SKM-1 (cell line): ENCODE data around the gene ARL4D.
"Not testable (repeated sequence)": the region's sequence is repeated elsewhere in the genome, so short reads cannot be mapped to it uniquely, and the experiment has no call there.

Source experiments
- DNase-seq: peaks from one replicate; lab custom pipeline; 2025; ENCODE audit not compliant: unreplicated experiment; lab: John Stamatoyannopoulos, UW

The ARL4D gene

DNA sequence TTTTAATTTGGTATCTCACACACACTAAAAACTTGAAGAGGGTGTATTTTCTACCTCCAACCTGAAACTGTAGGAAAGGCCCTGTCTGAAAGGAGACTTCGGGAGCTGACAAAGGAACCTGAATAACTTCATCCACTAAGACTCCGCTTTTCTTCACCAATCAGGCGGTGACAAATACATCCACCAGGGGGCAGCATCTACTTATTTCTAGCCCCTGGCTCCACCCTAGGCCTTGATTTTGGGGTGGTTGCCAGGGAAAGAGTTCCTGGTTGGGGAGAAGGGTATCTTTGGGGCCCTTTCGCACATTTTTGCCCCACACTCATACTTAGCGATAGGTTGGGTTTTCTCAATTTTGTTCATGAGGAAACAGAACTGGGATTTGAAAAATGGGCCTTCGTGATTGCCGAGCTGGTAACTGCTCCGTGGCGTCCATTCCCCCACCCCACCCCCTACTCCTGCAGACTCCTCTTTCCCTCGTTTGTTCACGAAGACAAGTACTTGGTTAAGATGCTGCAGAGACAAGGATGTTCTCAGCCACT is 4.8 kb upstream of the ARL4D start:
- DNase-seq: peak; percentile 70

DNA sequence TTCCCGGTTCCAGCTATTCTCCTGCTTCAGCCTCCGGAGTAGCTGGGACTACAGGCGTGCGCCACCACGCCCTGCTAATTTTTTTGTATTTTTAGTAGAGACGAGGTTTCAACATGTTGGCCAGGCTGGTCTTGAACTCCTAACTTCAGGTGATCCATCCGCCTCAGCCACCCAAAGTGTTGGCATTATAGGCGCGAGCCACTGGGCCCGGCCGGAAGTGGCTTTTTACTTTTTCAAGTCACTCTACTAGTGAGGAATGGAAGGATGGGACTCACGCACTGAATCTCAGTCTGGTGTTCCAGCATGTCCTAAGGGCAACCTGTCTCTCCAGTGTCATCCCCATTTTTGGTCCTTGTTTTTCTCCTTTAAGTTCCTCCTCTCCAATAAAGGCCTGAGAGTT is 4.1 kb upstream of the ARL4D start:
- DNase-seq: not testable (repeated sequence)

DNA sequence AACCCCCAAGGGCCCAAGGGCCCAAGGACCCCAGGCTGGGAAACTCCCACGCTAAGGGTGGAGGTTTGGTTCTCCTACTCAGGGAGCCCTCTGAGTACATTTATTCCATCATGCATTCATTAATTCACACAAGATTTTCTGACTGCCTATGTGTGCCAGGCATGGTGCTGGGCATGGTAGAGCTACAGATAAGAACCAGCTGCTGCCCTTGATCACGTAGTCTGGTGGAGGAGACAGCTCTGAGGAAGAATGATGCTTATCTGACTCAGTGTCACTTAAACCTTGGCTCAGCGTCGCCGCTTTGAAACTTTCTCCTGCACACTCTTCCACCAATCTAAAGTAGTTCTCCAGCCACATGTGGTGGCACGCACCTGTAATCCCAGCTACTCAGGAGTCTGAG is 3.6 kb upstream of the ARL4D start:
- no peak for DNase-seq

DNA sequence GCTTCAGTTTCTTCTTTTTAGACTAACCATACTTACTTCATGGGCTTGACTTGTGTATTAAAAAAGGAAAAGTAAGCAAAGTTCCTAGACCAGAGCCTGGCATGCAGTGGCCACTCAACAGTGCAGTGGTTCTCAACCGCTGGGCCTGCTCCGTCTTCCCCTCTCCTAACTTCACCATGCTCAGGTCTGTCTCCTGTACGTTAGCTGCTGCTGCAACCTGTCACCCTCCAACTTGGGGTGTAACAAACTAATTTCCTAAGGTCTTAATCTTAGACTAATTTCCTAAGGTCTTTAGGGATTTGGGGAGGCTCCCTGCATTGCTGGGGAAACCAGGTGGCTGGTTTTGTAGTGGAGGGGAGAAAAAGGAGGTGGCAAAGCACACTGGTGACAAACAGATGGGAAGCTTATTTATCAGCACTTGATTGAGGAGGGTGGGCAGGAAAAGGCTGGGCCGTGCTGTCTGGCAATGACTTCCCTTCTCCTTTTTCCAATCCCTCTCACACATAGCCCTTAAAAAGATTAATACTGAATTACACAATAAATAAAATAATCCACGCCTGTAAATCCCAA is 2.2 kb upstream of the ARL4D start:
- DNase-seq: no peak

DNA sequence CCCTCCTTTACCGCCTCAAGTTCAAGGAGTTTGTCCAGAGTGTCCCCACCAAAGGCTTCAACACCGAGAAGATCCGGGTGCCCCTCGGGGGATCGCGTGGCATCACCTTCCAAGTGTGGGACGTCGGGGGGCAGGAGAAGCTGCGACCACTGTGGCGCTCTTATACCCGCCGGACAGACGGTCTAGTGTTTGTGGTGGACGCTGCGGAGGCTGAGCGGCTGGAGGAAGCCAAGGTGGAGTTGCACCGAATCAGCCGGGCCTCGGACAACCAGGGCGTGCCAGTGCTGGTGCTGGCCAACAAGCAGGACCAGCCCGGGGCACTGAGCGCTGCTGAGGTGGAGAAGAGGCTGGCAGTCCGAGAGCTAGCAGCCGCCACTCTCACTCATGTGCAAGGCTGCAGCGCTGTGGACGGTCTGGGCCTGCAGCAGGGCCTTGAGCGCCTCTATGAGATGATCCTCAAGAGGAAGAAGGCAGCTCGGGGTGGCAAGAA is 1.1 kb downstream of the ARL4D start:
- no peak for DNase-seq

DNA sequence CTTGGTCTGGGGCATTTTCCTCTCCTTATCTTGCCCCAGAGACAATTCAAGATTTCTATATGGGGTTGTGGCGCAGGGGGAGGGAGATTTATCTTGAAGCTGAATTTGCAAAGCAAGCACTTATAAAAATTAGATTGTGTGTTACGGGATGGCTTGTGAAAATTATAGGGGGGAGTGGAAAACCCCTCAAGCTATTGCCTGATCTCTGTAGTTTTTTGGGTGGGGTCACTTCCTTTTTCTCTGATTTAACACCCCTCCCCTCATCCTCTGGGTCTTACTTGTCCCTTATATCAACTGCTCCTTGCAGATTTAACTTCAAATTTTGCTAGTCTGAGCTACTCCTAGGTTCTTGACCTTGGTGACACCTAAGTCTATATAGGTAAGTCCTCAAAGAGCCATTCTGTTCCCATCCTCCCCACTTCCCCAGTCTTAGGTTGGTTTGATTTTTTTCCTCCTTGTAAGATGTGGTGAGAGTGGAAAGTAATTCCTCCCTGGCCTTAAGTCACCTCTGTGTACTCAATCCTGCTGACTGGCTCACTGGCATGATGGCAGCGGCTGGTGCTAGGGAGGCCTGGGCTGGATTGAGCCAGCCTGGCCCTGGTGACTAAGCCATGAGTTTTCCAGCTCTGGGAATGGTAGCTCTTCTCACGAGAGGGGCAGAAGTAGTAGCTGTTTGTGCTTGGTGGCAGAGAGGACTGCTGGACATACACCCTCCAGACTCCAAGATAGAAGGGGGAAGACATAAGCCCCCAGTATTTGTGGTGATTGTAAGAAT is 2.3 kb downstream of the ARL4D start:
- DNase-seq: no peak

DNA sequence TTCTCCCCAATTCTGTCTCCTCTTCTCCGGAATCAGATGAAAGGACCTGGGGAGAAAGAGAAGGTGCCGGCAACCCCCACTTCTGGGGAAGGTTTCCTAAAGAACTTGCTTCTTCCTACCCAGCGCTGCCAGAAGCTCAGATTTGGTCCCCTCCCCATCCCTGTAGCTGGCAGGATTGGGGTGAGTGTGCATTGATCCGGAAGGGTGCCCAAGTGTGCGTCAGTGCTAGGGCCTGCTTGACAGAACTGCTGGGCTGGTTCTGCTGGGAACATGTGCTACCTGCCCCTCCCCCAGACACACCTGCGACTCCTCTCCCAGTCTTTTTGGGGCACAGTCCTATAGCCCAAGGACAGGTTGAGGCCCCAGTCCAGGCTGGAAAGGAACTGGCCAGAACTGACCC is 3.3 kb downstream of the ARL4D start:
- no peak for DNase-seq

DNA sequence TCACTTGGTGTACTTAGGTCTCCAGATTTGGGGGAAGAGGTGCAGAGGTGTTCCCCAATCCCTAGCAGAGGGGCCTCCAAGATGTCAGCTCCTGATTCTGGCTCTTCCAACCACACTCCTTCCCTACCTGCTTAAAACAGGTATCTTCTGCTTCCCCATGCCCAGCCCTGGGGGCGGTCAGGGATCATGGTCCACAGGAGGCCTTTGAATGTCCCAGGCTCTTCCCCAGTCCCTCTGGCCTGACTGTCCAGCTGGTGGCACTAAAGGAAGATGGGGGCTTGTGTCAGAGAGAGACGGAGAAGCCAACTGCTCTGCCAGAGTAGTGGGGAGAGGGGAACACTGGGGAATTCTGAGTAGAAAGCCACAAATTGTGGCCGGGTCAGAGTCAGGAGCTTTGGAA is 3.8 kb downstream of the ARL4D start:
- DNase-seq: no peak

DNA sequence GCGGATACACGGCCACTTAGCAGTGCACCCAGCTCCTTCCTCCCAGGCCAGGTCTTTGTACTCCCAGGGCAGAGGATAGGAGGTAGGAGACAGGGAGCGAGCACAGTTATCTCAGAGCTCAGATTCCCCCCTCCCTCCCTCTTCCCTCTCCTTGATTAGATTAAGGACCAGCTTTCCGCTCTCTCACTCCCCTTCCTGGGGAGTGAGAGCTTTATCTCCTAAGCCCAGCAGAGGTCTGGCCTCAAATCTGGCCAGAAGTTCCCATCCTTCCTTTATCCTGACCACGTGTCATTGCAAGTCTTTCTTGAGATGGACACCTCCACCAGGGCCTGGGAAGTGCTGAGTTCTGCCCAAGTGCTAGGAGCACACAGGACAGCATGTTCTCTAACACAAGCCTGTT is 5.1 kb downstream of the ARL4D start:
- no peak for DNase-seq

DNA sequence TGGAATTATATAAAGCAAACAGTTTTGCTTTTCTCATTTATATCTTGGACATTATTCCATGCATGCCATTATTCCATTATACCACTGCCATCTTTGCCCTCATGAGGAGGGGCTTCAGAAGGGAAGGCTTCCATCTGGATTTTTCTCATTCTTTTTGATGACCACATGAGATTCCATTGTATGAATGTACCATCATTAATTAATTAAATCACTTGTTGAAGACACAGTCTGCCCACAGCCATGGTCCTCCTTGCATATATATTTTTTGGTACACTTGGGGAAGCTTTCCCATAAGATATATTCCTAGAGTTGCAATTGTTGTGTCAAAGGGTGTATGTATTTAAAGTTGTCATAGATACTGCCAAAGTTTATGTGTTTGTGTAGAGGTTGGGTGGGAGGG is 7.1 kb downstream of the ARL4D start:
- DNase-seq: no peak

DNA sequence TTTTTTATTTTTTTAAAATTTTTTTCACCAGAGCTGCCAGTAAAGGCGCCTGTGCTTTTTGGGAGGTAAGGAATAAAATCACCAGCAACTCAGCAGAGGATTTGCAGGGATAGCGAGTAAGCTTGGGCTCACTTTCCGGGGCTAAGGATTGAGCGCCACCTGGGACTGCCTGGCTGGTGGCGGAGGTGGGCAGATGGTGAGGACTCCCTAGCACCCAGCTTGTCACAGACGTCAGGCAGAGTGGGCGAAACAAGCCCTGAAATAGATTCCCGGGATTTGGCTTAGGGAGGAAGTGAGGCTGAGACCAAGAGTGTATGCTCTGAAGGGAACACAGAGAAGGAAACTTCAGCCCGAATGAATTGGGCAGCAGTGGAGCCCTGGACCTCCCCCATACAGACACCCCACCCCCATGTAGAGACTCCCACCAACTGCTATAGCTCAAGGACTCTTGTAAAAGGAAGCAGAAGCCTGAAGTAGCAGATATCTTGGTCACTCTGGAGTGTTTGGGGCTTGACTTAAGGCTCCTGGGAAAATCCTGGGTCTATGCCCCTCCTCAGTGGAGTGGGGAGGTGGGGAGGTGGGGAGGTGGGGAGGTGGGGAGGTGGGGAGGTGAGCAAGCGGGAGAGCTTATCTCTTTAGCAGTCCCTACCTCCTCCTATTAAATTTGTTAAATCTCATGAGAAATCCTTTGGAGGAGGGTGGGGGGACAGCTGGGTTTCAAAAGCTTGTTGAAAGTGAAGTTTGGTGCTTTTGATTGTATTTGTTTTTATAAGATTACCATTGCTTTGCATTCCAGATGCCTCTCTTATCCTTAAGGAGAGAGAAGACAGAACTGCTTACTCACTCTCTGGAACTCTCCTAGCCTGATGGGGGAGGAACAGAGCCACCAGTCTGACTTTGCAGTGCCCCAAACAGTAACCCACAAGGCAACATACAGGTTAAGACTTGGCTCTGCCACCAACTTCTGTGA is 8.2 kb downstream of the ARL4D start:
- DNase-seq: no peak

DNA sequence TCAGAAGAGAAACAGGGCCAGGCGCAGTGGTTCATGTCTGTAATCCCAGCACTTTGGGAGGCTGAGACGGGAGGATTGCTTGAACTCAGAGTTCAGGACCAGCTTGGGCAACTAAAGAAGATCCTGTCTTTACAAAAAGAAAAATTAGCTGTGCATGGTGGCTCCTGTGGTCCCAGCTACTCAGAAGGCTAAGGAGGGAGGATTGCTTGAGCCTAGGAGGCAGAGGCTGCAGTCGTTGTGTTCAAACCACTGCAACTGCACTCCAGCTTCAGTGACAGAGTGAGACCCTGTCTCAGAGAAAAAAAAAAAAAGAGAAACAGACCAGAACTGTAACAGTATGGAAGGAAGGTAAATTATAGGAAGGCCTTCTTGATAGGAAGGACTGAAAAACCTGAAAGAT is 10.3 kb downstream of the ARL4D start:
- no peak for DNase-seq

DNA sequence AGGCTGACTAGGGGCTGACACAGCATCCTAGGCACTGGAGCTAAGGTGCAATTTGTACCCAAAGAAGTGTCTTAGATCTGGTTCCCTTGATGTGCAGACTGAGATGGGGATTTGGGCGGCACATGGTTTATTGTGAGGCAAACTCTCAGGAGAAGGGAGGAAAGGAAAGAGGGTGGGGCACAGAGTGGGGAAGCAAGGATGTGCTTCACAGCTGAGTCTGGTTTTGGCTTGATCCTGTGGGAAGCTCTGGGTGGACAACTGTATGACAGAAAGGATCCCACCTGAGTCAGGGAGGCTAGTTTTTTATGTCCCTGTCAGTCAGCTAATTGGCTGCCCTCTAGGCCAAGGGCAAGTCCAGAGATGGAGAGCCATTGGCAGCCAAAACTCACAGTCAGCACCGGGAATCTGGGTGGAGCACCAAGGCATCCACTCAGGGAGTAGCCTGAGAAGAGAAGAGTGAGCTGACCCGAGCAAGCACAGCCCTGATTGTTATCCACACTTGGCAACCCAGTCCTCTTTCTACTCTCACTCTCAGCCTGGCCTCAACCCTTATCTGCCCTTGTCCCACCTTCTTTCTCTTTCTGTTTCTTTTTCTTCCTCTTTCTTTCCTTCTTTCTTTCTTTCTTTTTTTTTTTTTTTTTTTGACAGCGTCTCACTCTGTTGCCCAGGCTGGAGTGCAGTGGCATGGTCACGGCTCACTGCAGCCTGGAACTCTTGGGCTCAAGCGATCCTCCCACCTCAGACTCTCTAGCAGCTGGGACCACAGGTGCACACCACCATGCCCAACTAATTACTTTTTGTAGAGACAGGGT is 12.0 kb downstream of the ARL4D start:
- DNase-seq: no peak

DNA sequence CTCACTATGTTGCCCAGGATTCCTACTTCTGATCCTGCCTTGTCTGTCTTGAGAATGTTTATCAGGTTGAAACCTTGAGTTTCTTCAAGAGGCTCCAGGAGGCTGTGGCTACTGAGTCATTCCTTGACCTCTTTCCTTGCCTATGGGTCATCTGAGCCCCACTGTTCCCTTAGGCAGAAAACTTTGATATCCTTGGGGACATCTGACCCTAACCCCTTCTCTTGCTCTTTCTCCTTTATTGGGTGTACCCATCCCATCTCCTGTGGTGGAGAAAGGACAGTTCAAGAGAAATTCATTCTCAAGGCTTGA is 12.5 kb downstream of the ARL4D start:
- no peak for DNase-seq

DNA sequence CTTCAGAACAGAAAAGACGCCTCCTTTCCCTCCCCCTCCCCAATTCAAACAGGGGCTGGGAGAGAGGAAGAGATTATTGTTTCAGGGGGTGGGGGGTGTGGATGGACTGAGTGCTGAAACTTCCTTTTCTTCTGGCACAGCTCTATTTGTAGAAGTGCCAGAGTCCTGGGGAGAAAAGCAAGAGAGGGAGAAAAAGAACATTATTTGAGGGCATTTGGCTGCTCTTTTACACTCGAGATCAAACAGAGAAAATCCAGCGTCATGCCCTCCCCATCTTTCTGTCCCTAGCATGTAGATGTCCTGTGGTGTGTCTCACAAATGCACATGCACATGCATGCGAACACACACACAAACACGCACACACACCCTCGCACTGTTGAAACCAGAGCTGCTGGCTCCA is 13.0 kb downstream of the ARL4D start:
- no peak for DNase-seq

DNA sequence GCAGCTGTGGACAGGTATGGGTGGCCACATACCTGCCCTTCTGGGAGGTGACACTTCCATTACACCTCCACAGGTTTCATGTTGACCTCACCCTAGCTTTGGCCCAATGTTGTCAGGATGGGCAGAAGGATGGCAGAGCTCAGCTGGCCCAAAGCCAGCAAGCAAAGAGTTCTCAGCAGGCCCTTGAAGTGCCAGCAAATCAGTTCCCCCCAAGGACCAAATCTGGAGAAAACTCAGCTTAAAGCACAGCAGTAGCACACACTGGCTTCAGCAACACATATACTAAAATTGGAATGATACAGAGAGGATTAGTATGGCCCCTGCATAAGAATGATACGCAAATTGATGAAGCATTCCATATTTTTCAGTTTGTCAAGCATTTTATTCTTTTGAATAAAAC is 13.4 kb downstream of the ARL4D start:
- DNase-seq: no peak

DNA sequence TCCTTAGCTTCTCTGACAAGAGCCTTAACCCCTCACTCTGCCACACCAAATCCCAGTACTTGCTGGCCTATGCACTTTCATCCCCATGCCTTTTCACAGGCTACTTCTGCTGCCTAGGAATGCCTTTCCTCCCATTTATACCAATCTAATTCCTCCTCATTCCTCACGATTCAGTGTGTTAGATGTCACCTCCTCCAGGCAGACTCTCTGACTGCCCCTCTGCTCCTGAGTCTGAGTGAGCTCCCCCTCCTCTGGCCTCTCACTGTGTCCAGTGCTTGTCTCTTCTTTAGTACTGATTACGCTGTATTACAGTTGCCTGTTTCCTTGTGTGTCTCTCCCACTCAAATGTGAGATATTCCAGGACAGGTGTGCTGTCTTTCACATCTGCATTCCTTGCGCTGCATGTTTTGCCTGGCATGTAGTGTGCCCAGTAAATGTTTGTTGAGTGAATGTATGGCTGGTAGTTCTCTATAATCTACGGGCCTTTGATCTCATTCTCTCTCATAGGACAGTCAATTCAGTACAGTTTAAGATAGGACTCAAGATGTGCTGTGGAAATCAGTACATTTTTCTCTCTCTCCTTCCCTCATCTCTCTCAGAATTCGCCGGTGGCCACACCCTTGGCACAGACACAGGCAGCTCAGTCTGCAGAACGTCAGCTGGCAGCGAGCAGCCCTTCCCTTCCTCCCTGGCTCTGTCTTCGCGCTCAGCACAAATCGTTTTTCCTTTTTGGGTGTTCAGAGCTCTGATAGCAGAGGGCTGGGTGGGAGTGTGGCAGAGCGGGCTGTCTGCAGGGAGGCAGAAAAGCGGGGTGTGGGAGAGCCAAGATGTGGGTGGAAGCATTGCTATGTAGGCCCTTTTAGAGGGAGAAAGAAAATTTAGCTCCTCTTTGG is 18.5 kb downstream of the ARL4D start:
- no peak for DNase-seq

DNA sequence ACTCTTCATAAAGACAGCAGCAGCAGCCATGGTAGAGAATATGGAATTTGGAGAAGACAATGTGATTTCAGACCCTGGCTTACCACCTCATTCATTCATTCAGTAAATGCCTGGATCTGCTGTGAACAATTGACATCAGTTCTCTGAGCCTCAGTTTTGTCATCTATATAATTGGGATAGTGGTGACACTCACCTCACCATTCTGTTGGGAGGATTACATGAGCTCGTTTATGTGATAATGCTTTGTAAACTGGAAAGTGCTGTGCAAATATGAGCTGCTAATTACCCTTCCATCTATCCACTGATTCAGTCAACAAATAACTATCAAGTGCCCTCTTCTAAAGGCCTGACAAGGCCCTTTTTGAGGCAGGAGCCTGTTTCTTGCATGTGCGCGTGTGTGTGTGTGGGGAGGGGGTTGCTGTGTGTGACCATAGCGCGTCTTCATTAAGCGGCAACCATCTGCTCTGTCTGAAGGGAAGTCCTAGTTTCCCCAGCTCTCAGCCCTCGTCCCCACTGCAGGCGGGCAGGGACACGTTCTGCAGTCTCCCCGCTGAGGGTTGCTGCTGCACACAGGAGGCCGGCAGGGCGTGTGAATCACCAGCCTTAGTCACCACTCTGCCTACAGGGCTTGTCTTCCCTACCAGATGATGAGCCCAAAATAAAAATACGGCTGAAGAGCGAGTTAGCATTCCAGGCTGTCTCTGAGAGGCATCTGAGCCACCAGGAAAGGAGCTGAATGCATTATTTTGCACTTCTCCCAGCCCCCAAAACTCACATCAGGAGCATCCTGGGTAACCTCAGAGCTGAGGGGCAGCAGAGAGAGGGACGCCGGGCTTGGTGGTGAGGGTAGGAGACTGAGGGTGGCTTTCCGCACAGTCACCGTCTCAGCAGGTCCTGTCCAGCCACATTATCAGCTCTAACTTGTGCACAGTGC is 19.9 kb downstream of the ARL4D start:
- no peak for DNase-seq
